Activated T-helper 1 cell treated with Interleukin-2 at 50 U/mL for 16 hours (primary cell): ENCODE results near the gene RTN4R.
"Not testable (repeated sequence)": the region's sequence is repeated elsewhere in the genome, so short reads cannot be mapped to it uniquely, and the experiment has no call there.

Experiments
- DNase-seq: peaks from one replicate; pipeline ENCODE4 v3.0.0-alpha.2; 2020; ENCODE audit warnings: low read depth

RTN4R gene

DNA sequence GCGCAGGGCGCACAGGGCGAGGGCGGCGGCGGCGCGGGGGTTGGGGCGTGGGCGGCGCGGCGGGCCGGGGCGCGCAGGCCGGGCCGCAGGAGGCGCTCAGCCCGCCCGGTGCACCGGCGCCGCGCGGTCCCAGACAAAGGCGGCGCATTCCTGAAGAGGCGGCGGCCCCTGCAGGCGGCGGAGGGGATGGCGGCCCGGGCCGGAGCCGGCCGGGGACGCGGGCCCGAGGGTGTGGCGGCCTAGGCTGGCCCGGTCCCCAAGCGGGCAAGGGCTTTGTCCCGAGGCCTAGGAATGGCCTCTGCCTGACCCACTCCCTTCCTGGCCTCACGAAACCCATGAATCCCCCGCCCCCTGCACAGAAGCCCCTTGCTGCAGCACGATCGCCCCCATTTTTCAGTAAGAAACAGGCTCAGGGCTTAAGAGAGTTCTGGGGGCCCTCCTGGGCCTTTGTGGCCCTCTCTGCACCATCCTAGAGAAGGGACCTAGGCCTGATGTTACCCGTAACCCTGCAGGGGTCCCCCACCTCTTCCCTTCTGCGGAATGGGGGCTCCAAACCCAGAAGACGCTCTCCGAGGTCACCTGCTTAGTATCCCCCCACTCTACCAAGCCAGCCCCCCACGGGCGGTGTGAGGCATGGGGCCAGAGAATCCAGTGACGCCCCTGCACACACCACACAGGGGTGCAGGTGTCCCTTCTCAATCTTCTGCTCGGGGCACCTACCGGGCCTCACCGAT, at the start of gene RTN4R:
RTN4R (minus strand) TSS at position 40 of the 734 bp plus-strand sequence. CDS start 226 bp downstream, outside the sequence.
- DNase-seq = peak; percentile 35

GRCh38 chr22:20317402-20318042, 49.4 kb upstream of the RTN4R start:
- DNase-seq = not testable (repeated sequence)

GRCh38 chr22:20316844-20317401, 48.8 kb upstream of the RTN4R start:
- DNase-seq = no peak

DNA sequence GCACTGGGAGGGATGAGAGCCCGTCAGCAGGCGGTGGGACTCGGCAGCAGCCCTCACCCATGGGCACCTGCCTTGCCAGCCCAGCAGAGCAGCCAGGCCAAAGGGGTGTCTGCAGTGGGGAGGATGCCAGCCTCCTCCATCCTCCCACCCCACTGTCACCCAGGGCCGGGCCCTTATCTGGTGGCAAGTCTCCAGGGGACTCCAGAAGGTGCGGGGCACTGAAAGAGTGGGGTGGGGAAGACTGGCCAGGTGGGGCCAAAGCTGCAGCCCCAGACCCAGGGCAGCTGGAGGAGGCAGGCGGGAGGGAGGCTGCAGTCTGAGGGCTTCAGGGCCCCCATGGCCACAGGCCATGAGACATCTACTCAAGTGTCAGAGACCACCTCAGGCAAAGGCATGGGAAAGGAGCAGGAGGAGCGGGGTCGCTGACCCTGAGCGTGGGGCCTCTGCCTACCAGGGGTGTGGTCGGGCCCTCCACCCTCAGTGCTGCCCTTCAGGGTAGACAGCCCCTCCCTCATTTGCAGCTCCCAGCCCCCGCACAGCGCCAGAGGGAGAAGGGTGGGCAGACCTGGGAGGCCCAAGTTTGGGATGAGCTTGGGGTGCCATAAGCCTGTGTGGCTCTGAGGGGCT, 48.2 kb upstream of the RTN4R start:
- no peak for DNase-seq

- no peak for DNase-seq
These were observed 47.5 kb upstream of the RTN4R start for GRCh38 chr22:20315337-20316216.

DNA sequence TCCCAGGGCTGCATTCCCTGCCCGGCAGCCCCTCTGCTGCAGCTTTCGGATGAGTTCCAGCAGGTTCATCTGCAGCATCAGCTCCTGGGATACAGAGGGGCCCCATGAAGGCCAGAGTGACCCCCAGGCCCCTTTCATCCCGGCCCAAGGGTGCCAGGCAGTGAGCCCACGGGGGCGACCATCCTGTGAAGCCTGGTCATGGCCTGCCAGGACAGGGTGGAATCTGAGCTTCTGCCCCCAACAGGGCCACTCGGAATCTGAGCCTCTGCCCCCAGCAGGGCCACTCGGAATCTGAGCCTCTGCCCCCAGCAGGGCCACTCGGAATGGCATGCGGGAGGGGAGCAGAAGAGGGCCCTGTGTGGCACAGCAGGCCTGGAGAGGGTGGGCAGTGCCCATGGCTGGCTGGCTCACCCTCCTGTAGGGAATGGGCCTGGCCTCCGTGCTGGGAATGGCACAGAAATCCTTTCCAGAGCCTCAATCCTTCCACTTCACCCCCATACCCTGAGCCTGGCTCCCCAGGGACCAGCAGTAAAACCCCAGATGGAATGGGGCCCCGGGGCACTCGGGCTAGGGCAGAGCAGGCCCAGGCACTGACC, 46.7 kb upstream of the RTN4R start:
- DNase-seq = not testable (repeated sequence)

GRCh38 chr22:20314206-20314605, 46.1 kb upstream of the RTN4R start:
- DNase-seq = not testable (repeated sequence)

DNA sequence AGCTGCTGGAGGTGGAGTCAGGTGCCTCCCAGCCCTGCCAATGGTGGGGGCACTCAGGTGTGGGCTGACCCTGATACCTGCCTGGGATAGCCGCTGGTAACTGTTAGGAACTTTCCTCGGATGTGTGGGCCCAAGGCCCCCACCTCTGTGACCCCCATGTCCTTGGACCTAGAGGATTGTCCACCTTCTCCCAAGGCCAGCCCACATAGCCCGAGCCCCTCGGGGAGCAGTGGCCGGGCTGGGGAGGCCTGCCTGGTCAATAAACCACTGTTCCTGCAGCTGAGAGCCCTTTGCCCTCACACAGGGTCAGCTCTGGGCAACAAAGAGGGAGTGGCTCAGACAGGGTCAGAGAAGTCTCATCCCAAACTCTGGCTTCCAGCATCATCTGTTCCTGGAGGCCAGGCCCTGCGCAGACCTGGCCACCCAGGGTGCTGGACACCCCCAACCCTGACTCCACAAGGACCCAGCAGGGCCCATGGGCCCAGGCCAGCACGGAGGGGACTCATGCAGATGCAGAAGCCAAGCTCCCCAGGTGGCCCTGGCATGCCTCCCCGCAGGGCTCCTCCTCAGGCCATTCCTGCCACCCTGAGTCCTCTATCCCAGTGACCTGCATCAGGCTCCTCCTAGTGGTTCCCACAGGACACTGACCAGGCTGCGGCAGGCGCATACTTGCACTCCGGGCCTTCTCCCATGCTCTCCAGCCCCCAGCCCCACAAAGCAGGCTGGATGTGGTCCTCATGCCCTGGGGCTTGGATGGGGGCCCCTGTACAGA, 45.4 kb upstream of the RTN4R start:
- not testable (repeated sequence) for DNase-seq

- no peak for DNase-seq
These were observed 44.5 kb upstream of the RTN4R start for GRCh38 chr22:20312396-20313191.

- not testable (repeated sequence) for DNase-seq
These were observed 43.3 kb upstream of the RTN4R start for GRCh38 chr22:20311249-20312062.

GRCh38 chr22:20310773-20311172, 42.7 kb upstream of the RTN4R start:
- not testable (repeated sequence) for DNase-seq

DNA sequence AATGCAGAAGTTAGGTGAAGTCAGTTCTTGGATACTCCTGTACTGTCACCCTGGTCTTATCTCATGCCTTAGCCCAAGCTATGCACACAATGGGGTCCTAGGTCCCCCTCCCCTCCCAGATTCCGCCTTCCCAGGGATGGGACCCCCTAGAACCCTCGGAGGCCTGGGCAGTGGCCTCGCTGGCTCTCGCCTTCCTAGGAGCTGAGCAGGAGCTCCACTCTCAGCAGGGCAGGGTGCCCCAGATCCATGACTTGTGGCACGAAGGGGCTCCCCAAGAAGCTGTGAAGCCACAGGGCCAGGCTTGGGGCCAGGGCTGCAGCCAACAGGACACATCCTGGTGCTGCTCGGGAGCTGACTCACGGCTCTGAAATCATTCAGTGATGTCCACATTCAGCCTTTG, 42.1 kb upstream of the RTN4R start:
- DNase-seq = not testable (repeated sequence)

DNA sequence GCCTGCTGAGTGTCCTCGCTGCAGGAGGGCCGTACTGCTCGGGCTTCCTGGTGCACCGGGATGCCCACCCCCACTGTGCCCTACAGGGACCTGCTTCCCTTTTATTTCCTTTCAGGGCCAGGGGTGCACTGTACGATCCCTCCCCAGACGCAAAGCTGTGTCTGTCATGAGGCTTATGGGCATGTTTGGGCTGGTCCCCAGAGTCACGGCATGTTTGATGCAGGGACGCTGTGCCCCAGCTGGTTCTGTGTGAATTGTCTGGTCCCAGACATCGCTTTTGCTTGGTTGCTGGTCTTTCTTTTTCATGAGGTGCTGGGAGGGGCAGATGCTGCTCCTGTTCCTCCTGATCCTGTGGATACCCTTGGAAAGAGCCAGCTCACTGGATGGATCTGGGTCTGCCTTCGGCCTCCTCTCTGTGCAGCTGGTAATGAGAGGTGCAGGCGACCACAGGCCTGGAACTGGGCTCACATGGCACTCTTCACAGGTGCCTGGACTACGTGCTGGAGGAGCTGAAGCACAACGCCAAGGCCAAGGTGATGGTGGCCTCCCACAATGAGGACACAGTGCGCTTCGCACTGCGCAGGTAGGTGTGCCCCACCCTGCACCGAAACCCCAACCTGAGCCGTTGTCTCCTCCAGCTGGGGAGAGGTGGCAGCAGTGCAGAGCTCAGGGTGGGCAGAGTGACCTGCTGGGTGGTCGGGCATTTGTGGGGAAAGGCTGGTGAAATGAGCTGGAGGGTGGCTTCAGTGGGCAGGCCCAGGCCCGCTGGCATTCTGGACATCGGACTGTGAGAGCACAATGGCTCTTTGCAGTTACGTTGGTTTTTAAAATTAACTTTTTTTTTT, 40.9 kb upstream of the RTN4R start:
- not testable (repeated sequence) for DNase-seq

DNA sequence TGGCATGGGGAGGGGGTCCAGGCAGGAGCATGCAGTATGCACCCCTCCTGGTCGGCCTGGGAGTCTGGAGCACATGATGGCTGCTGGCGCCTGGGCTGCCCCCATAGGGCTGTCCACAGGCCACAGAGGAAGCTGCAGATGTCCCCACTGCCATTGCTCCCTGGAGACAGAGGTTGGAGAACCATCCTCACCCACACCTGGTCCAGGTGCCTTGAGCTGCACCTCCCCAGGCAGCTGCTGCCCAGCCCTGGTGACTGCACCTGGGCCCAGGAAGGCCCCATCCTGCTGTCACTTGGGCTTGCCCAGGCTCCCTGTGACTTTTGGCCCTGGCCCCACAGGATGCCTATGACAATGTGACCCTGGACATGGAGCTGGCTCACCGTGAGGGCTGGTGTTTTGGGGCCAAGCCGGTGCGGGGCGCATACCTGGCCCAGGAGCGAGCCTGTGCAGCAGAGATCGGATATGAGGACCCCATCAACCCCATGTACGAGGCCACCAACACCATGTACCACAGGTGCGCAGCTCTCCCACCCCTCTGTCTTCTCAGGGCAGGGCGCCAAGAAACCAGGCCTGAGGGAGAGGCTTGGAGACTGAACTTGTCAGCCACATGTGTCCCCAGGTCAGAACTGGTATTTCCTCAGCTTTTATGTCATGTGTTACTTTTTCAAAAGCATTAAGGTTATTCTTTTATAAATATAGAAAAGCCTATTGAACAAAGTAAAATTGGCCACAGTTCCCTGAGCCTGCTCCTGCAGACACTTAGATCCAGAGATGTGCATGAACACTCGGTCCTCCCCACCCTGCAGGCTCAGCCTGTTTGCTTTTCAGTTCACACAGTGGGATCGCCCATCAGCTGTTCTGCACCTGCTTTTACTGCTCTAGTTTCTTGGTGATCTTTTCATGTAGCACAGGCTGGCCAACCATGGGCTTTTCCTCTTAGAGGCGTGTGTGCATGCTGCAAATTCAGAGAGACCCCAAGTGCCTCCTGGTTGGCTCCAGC, 39.6 kb upstream of the RTN4R start:
- not testable (repeated sequence) for DNase-seq

DNA sequence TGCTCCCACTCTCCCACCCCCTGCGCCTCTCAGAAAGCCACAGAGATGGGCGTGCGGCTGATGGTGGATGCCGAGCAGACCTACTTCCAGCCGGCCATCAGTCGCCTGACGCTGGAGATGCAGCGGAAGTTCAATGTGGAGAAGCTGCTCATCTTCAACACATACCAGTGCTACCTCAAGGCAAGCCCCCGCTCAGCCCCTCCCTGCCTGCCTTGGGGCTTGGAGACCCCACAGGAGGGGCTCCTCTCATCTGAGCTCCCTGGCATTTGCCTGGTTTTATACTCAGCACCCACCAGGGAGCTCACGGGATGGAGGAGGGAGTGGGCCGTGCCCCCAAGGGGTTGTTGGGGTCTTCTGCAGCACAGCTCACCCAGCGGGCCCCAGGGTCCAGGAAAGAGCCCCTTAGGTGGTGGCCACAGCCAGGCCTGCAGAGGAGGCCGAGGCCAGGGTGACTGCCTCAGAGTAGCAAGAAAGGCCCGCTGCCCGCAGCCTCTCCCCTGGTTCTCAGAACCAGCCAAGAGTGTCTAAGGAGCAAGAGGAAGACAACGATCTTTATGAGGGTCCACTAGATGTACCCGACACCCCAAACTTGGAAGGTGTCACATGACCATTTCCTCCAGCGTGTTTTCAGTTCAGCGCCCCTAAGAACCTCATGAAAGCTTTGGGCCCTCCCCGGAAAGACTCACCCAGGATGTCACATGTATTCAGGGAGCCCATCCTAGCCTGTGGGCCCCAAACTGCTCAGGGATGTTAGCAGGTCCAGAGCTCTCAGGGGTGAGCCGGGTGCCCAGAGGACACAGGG, 38.7 kb upstream of the RTN4R start:
- not testable (repeated sequence) for DNase-seq
